OCI-LY3 (cell line): ENCODE results near the gene TRAF3.

Experiments
- CTCF ChIP-seq: fragments of 200-600, 300-600 bp; sonication (generic); IDR thresholded peaks from 2 replicates; pipeline ENCODE4 v1.5.1; 2014; ENCODE audit warnings: antibody characterized with exemption, low read length, low read depth
- EZH2phosphoT487 ChIP-seq: fragments of 200-600 bp; shearing (Covaris generic); IDR thresholded peaks from 2 replicates; pipeline ENCODE4 v1.6.1; 2018; ENCODE audit warnings: antibody characterized with exemption, mixed run types, low read depth

GRCh38 chr14:102769049-102769327 lies 8.3 kb upstream of the TRAF3 start:
- TF ChIP-seq CTCF, result no peak
- no peak for TF ChIP-seq EZH2phosphoT487
